ENCODE measurements around the gene RMRP.
A peak's percentile ranks its signal among the peaks of the same experiment; 100 is the strongest.

The RMRP gene

DNA sequence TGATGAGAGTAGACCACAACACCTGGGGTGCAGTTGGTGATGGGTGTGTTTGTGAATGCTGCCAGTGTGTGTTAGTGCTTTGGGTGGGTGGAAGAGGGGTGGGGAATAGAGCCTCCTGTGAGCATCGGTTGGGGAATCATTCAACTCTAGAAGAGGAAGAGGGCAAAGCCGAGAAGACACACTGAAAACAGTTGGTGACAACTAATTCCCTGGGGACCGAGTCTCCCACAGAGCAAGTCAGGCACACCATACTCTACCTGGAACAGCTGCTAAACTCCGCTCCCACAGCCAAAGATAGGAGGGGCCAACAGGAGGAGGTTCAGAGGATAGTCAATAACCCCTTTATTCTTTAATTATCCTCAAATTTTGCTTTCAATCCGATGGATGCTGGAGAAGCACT is 8.7 kb upstream of the RMRP start:
- DNase-seq (ENCODE audit: extremely low read depth in 1 of 2, low read depth in 1 of 2), result no peak

- DNase-seq (ENCODE audit: extremely low read depth in 1 of 2, low read depth in 1 of 2), result no peak
Measured at GRCh38 chr9:35666045-35666444, 8.2 kb upstream of the RMRP start.

DNA sequence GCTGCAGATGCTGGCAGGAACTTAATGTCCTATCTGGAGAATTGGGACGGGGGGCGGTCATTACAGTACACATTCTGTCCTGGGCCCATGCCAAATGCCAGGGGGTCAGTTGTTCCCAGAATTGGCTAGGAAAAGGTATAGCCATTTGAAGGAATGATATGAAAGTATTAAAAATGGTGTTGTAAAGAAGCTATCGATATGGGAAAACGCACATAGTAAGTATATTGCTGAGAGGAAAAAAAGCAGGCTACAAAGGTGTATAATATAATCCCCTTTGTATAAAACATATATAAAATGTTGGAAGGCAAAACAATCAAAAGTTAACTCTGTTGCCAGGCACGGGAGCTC is 7.6 kb upstream of the RMRP start:
- no peak for DNase-seq (ENCODE audit: extremely low read depth in 1 of 2, low read depth in 1 of 2)

DNA sequence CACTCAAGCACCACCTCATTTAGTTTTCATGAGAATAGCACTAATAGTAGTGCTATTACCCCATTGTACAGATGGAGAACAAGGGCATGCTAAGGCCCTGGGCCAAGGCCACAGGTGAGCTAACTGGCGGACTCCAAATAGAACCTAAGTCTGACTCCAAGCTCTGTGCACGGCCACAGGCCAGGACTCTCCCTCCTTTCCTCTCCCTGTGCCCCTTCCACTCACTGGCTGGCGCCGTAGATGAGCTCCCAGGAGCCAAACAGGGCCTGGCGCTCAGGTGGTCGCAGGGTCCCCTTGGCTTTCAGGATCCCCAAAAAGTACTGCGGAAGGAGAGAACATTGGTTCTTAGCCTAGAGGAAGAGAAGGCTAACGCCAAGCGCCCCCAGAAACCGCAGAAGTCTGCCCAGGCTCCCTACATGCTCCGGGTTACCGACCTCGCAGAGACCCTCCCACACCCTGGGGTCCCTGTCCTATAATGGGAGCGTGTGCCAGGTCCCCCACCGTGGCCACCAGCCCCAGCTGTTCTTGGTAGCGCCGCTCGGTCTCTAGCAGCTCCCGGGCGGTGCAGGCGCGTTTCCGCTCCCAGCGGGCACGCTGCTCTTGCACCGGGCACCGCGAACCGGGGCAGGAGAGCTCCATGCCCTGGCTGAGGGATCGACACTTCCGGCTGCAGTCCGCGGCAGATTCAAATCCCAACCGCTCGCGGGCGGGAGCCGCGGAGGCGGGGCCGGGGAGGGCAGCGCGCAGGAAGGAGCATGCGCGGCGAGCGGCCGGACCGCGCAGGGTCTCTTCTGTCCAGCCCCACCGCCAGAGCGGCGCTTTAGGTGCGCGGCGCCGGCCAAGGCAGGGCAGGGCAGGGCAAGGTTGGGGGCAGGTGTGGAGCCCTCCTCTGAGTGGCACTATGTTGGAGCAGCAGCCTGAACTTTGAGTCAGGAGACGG is 7.0 kb upstream of the RMRP start, which contains the start of gene ARHGEF39:
TSS of gene ARHGEF39 (minus strand) at position 665 of the 940 bp plus-strand sequence. CDS start at position 639, 26 bp downstream.
- peak in 1 of 2 donors; percentile 43 for DNase-seq (ENCODE audit: extremely low read depth in 1 of 2, low read depth in 1 of 2)

- no peak for DNase-seq (ENCODE audit: extremely low read depth in 1 of 2, low read depth in 1 of 2)
Measured at GRCh38 chr9:35662437-35662836, 4.6 kb upstream of the RMRP start.

GRCh38 chr9:35661756-35662350 is 4.0 kb upstream of the RMRP start:
- DNase-seq (ENCODE audit: extremely low read depth in 1 of 2, low read depth in 1 of 2), result no peak

GRCh38 chr9:35660966-35661415 is 3.2 kb upstream of the RMRP start:
- DNase-seq (ENCODE audit: extremely low read depth in 1 of 2, low read depth in 1 of 2), result no peak

- DNase-seq (ENCODE audit: extremely low read depth in 1 of 2, low read depth in 1 of 2), result no peak
Measured at GRCh38 chr9:35659340-35659739, 1.5 kb upstream of the RMRP start.

DNA sequence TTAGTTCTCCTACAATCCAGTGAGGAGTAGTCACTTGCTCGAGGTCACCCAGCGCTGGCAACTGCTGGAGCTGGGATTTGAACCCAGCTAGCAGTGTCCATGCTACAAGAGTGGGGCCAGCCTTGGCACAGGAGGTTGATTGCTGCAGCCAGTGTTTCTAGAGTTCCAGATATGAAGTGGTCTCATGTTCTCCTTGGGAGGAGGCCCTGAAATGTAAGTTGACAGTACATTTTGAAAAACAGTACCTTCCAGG is 1.1 kb upstream of the RMRP start:
- no peak for DNase-seq (ENCODE audit: extremely low read depth in 1 of 2, low read depth in 1 of 2)

- peak; percentile 48 to 76 for DNase-seq (ENCODE audit: extremely low read depth in 1 of 2, low read depth in 1 of 2)
Measured at GRCh38 chr9:35658137-35658967, 533 bp upstream of the RMRP start, which contains the start of gene CCDC107. CCDC107 (plus strand) TSS chr9:35658292; CDS start chr9:35658380, 88 bp downstream.

GRCh38 chr9:35656831-35657545 is 831 bp downstream of the RMRP start:
- no peak for DNase-seq (ENCODE audit: extremely low read depth in 1 of 2, low read depth in 1 of 2)

- no peak for DNase-seq (ENCODE audit: extremely low read depth in 1 of 2, low read depth in 1 of 2)
Measured at GRCh38 chr9:35656348-35656747, 1.5 kb downstream of the RMRP start.

- DNase-seq (ENCODE audit: extremely low read depth in 1 of 2, low read depth in 1 of 2), result no peak
Measured at GRCh38 chr9:35653611-35654010, 4.2 kb downstream of the RMRP start.

- DNase-seq (ENCODE audit: extremely low read depth in 1 of 2, low read depth in 1 of 2), result no peak
Measured at GRCh38 chr9:35652829-35653209, 5.0 kb downstream of the RMRP start.

DNA sequence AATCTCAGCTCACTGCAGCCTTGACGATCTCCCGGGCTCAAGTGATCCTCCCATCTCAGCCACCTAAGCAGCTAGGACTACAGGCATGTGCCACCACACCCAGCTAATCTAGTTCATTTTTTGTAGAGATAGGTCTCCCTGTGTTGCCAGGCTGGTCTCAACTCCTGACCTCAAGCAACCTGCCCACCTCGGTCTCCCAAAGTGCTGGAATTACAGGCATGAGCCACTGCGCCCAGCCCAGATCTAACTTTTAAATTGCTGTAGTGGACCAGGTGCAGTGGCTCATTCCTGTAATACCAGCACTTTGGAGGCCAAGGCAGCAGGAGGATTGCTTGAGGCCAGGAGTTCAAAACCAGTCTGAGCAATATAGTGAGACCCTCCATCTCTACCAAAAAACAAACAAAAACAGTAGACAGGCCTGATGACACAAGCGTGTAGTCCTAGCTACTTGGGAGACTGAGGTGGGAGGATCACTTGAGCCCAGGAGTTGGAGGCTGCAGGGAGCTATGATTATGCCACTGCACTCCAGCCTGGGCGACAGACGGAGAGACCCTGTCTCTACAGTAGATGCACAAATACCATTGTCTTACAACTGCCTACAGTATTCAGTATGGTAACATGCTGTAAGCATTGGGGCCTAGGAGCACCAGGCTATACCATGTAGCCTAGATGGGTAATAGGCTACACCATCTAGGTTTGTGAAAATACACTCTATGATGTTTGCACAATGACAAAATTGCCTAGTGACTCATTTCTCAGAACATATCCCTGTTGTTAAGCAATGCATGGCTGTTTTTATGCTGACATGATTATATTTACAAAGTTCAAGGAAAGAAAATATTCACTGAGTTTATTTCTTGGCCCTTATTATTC is 5.6 kb downstream of the RMRP start:
- no peak for DNase-seq (ENCODE audit: extremely low read depth in 1 of 2, low read depth in 1 of 2)

GRCh38 chr9:35650341-35651158 is 7.3 kb downstream of the RMRP start, which contains the start of gene SIT1:
SIT1 (minus strand) TSS chr9:35650931; CDS start chr9:35650853, 78 bp downstream.
- no peak for DNase-seq (ENCODE audit: extremely low read depth in 1 of 2, low read depth in 1 of 2)

DNA sequence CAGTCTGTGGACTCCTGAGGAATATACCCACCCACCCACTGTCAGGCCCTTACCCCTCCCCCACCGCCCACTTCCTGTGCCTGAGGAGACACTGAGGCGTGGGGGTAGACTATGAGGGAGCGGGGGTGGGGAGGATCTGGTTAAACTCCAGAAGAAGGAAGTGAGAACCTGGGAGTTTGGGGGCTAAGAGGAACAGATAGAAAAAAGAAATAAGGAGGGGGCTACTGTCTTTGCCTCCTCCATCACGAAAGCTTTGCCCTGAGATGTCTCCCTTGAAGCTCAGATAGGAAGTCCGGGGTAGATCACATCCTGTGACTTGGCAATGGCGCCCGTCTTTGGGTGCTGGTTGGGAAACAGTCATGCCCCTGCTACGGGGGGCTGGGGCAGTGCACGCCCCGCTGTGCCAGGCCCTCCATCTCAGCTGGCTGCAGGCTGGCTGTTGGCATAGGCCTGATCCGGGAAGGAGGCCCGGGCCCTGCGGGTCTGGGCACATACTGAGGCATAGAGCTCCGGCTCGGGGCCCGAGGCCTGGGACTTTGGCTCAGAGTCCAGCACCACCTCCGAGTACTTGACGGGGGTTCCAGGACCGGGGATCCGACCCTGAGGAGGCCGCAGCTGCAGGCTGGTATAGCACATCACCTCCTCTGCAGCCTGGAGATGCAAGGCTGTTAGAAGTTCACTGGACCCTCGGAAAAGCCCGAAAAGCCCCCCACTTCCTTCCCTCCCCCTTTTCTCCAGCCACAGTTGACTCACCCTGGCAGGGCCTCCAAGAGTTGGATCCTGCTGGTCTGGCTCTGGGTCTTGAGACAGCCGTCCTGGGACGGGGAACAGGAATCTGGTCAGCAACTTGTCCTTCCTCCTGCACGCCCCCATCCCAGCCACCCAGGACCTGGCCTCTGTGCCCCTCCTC is 8.1 kb downstream of the RMRP start:
- no peak for DNase-seq (ENCODE audit: extremely low read depth in 1 of 2, low read depth in 1 of 2)

Measured in activated CD8-positive, alpha-beta memory T cell treated with anti-CD3 and anti-CD28 coated beads for 1 hour (primary cell).